Inflammatory macrophage treated with lipopolysaccharide for 1 hour (primary cell): ENCODE results near the gene CHDH.

ENCODE experiments used
- DNase-seq, 2 donors: peaks; one replicate each; pipeline ENCODE4 v3.0.0-alpha.2; 2020 to 2022

CHDH gene

GRCh38 chr3:53846134-53846850 lies at the start of gene CHDH, which contains the start of gene IL17RB:
Gene CHDH (minus strand): TSS chr3:53846419. CDS start chr3:53824008, 22,411 bp downstream.
Gene IL17RB (plus strand): TSS chr3:53846568. CDS start chr3:53846589, 21 bp downstream.
- DNase-seq = no peak

DNA sequence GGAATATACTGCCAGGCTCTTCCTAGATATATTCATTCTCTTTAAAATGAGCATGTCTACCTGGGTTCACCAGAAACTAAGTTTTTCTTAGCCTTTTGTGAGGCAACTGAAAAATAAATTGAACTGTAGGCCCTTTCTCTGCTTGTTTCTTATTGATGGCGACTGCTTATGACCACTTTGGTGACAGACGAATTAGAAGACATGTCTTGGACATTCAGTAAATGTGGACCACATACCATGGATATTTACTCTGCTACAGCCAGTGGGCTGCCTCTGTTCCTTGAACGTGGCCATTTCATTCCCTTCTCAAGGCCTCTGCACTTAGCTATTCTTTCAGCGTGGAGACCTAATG lies 46.0 kb upstream of the CHDH start:
- peak in 1 of 2 donors; percentile 5 for DNase-seq

GRCh38 chr3:53891497-53892285 lies 45.5 kb upstream of the CHDH start, which contains the start of gene SELENOK:
Gene SELENOK (minus strand): TSS chr3:53891859.
- DNase-seq = peak; percentile 99 to 100

DNA sequence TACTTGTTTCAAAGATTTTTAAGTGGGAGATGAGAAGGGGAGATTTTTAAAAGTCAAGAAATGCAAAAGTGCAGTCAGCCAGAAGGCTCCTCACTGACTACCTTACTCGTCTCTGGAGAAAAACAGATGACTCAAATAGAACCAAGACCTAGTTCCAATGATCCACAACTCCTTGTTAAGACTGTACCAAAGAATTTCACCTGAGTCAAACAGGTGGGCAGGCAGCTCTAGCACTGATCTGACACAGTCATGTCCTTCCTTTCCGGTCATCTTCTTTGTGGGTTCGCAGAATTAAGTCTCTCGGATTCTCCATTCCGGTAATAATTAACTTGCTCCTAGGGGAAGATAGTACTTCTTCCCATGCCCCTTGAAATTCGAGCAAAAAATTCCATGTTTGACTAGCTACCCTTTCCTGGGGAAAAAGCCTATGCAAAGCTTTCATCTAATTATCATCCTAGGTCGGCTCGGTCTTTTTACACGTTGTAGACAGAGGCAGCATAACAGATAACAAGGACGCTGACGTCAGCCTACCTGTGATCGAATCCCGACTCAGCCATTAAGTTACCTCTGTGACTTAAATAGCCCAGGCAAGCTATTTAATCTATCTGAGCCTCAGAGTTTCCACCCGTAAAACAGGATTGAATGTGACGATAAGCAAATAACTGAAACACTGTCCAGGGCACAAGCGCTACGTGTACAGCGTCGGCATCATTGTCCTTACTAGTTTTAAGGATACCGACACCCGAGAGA lies 44.7 kb upstream of the CHDH start:
- DNase-seq = peak in 1 of 2 donors; percentile 29

DNA sequence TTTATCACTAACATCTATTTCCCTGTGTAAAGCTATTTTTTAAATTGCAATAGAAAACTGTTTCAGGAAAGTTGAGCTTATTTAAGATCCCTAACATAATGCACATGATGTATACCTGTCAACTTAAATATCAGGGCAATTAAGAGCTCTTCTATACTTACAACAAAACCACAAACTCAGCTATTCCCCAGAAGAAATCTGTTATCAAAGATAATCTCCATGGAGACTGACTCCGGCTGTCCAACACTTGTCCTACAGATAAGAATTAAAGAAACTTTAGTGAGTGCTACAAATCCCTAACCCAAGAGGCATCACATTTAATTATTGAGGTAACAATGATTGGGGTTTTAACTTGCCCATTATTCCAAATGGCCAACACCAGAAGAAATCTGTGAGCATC lies 42.0 kb upstream of the CHDH start:
- DNase-seq = no peak

DNA sequence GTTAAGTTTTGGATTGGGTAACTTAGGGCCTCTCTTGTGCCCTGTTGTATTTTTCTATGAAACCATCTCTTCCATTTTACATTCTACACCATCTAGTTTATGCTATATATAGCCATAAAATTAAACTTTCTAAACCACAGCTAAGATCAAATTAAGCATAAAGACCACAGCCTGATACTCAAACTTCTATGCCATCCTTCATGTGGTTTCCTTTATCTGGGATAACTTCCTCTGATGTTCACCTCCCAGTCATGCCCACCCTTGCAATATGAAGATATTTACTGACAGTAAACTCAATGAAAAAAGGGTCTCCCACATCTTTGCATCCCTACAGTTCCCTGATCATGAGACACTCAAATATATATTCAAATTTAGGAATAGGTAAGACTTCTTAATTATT lies 41.2 kb upstream of the CHDH start:
- DNase-seq = no peak

GRCh38 chr3:53885239-53885638 lies 39.0 kb upstream of the CHDH start:
- DNase-seq = peak; percentile 62 to 71

- DNase-seq = no peak
These were observed 38.4 kb upstream of the CHDH start for GRCh38 chr3:53884623-53885022.

GRCh38 chr3:53883008-53883407 lies 36.8 kb upstream of the CHDH start:
- DNase-seq = no peak

DNA sequence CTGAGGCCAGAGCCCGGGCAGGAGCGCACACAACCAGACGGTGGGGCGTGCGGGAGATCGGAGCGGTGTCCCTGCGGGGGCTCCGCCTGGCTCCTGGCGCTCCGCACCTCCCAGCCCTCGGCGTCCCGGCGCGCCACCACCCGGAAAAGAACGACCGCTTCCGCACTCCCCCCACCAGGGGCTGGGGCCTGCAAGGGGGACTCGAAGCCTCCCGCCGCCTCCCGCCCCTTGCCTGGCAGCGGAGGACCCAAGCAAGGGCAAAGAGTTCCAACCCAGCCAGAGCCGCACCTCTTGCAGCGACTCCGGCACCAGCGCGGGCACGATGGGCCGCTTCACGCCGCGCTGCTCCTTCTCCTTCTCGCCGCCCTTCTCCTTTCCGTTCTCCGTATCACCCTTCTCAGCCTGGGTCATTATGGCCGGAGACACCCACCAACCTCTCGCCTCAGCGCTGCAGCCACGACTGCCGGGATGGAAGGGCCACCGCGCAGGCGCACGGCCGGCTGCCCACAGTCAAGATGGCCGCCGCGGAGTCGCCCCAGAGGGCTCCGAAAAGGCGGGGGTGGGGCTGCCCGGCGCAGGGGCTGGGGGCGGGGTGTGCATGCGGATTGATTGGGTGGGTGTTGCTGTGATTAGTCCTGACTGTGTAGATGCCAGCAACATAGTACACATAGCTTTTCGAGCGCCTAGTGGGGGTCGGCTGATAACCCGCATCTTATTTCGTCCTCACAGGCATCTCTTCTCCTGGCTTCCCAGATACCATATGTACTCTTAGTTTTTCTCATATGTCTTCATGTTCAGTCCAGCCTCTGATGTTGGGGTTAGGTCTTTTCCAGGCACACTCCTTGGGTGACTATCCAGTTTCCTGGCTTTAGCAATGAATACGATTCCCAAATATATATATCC lies 35.7 kb upstream of the CHDH start, which contains the start of gene ACTR8:
Gene ACTR8 (minus strand): TSS at position 462 of the 903 bp plus-strand sequence. CDS start 51 bp downstream, at position 411.
- DNase-seq = peak; percentile 76 to 84

- no peak for DNase-seq
These were observed 34.5 kb upstream of the CHDH start for GRCh38 chr3:53880396-53881345.

DNA sequence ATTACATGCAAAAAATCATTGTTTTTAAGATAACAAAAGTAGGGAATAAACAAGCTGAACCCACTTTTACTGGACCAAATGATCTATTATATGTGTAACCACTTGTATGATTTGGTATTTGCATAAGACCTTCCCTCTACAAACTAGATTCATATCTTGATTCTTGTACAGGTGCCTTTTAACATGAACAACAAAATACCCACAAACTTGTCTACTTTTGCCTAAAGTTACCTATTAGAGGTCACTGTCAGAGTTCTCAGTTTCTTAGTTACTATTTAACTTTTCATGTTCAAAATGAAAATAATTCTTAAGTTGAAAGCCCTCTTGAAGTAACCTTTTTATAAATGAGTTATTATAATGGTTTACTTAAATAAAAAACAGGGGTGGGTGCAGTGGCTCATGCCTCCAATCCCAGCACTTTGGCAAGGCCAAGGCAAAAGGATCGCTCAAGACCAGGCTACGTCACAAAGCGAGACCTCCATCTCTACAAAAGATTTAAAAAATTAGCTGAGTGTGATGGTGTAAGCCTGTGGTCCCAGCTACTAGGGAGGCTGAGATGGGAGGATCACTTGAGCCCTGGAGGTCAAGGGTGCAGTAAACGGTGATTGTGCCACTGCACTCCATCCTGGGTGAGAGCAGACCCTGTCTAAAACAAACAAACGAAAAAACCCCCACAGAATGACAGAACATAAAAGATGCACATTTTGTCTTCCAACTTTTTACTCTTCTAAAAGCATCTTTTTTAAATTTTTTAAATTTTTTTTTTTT lies 19.7 kb upstream of the CHDH start:
- no peak for DNase-seq

DNA sequence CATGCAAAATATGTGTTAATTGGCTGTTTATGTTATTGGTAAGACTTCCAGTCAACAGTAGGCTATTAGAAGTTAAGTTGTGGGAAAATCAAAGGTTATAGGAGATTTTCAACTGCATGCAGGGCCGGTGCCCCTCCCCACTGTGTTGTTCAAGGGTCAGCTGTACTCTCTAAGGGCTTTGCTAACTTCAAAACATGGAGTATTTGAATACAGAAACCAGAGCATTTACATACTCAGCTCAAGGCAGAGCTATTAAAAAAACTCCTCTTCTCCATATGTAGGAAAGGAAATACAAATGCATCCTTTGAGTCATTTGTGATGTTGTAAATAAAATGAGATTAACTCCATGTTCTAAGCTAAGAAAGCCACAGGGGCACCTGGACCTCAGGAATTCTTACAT lies 16.9 kb upstream of the CHDH start:
- DNase-seq = no peak

- DNase-seq = no peak
These were observed 16.0 kb upstream of the CHDH start for GRCh38 chr3:53862241-53862640.

DNA sequence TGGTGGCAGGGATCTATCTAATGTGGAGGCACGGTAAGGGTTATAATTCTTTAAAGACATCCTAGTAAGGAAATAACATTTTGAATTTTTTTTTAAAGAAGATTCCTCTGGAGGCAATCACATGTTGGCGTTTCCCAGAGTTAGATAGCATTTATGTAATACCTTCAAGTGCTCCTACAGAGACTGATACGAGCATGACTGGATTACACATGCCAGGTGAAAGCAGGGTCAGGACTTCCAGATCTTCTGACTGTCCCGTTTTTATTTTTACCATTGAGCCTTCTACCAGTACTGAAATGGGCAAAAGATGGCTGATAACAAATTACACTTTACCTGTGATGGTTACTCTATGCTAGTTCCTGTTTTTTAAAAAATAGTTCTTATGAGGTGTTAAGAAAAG lies 14.0 kb upstream of the CHDH start:
- DNase-seq = no peak

GRCh38 chr3:53859178-53859577 lies 13.0 kb upstream of the CHDH start:
- DNase-seq = no peak

DNA sequence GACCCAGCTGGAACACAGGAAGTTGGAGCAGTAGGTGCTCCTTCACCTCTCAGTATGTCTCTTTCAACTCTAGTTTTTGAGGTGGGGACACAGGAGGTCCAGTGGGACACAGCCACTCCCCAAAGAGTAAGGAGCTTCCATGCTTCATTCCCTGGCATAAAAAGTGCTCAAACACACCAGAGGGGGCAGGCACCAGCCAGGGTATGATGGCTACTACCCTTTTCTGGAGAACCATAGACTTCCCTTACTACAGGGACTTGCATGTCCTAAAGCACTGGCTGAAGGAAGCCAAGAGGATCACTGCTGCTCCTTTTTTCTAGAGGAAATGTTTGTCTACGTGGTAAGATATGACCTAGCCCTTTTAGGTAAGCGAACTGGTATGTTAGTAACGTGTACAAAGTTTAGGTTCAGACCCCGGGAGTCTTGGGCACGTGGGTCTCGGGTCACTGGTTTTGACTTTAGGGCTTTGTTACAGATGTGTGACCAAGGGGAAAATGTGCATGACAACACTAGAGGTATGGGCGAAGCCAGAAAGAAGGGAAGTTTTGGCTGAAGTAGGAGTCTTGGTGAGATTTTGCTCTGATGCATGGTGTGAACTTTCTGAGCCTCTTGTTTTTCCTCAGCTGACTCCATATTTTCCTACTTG lies 12.0 kb upstream of the CHDH start:
- DNase-seq = no peak

DNA sequence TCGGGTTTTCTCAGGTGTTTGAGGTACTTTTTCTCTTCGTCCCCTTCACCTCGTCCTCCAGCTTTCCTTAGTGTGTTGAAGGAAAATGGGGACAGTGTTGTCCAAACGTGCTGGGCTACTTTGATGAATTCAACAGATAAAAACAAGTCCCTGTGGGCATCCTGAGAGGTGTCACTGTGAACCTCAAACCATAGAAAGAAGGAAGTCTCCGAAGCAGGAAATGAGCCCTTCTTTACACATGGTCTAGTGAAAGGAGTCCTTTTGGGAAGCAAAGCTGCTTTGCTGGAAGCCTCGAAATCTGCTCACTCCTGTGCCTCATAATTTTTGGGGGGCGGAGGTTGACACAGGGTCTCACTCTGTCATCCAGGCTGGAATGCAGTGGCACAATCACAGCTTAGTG lies 10.7 kb upstream of the CHDH start:
- DNase-seq = no peak

DNA sequence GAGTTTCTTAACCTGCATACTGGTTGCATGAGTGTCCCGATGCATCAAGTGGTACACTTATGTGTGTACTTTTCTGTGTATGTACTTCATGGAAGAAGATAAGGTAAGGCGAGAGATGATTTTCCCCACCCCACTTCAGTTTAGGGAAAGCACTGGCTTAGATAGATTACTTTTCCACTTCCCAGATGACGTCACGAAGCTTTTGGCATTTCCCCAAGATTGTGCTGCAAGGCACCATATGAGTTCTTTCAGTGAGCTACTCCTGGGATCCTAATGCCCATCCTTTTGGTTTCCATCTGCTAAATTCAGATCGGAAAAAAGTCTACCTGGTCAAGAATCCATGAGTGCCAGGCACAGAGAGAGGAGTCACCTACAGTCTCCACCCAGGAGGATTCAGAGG lies 4.7 kb upstream of the CHDH start:
- peak; percentile 14 to 40 for DNase-seq

DNA sequence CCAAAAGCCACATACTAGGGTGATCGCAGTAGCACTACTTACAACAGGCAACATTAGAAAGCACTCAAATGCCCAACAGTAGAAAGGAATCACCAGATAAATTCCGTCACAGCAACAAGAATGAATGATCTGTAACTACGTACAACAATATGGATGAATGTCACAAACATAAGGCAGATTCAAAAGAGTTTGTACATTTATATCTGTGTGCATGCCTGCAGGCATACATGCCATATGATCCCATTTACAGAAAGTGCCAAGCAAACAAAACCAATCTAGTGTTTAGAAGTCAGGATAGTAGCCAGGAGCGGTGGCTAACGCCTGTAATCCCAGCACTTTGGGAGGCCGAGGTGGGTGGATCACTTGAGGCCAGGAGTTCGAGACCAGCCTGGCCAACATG lies 3.7 kb upstream of the CHDH start:
- no peak for DNase-seq
